HG03521 (cell line): ENCODE data around the gene CXXC1.
"Not testable (repeated sequence)": the region's sequence is repeated elsewhere in the genome, so short reads cannot be mapped to it uniquely, and the experiment has no call there.

ENCODE experiments used
- ATAC-seq: cut with Tn5 transposase; IDR thresholded peaks from one replicate; pipeline ENCODE4 v1.9.1; 2021; ENCODE audit warnings: mild to moderate bottlenecking, moderate library complexity; ENCODE audit not compliant: unreplicated experiment

The CXXC1 gene

DNA sequence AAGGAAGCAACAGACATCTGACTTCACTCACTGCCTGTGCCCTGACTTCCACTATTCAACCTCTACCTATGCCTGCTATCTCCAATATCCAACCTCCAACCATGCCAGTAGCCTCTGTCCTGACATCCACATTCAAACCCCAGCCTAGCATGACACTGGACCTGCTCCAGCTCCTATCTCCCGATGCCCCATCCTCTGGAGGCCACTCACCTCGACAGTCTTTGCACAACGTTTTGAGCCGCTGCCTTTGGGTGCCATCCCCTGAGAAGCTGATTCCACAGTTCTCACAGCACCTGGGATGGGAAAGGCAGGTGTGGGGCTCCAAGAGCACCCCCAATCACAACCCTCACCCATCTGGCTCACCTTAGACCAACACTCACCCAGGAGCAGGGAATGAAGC lies 11.0 kb downstream of the CXXC1 start:
- no peak for ATAC-seq

DNA sequence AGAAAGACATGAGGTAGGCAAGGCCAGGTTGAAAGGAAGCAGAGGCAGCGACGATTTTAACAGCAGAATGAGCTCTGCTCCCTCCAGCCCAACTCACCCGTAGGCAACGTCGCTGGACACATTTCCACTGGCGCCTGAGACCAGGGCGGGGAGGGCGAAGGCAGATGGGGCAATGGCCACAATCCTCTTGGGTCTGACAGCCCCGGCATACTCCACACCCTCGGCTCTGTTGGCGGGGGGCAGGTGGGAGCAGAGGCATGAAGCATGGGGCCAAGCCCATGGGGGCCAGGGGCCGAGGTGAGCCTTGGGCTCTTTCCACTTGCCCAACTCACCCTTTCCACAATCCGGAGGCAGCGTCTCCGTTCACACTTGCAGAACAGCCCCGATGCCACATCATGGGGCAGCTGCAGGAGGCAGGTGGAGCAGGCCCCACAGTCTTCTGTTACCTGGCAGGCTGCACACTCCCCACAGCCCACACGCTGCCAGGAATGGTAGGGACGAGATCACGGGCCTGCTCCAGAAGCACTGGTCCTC lies 11.9 kb downstream of the CXXC1 start:
- no peak for ATAC-seq

- ATAC-seq, result no peak
These were observed 12.6 kb downstream of the CXXC1 start for GRCh38 chr18:50274941-50275340.

DNA sequence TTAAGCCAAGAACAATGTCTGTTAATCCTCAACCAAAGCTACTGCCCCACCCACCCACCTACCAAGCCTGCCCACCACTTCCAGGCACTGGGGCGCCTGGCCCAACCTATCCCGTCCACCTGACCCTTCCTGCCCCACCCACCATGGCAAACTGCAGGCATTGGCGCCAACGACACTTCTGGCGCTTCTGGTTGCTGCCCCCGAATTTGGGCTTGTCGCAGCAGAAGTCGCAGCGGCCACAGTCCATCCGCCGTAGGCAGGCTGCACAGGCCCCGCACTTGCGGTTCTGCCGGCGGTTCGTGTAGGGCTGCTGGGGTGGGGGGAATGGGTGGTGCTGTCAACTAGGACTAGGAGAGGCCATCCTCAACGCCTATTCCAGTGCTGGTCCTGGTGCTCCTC lies 13.4 kb downstream of the CXXC1 start:
- ATAC-seq, result no peak

GRCh38 chr18:50273203-50274043 lies 14.1 kb downstream of the CXXC1 start:
- no peak for ATAC-seq

GRCh38 chr18:50272568-50272967 lies 14.9 kb downstream of the CXXC1 start:
- ATAC-seq, result no peak

DNA sequence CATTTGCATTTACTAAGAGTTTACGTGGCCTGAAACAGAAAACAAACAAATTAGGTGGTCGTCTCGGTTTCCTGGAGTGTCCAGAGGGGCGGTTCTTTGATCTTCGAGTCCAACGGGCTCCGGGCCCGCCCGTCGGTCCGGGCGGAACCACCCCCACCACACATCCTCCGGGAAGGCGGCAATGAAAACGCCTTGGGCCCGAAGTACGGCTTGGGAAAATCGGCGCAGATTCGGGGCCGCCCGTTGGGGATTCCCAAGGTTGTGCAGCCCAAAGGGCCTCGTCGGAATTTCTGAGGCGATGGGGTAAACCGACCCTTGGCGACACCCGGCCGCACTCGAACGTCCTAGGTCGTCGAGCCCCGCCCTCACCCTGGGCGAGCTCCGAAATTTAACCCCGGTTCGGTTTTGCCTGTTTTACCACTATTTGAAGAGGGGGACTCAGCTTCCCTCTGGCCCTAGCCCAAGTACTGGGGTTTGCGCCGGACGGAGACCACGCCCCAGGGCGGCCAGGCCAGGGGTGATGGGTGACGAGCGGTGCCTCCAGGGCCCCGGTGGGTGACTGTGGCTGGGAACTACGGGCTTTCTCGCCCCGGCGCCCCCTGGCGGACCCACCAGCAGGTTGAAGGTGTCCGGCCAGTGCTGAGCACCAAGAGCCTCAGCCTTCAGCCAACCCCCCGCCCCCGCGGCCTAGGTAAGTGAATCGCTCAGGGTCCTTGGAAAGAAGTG lies 19.3 kb downstream of the CXXC1 start:
- peak; percentile 66 for ATAC-seq

DNA sequence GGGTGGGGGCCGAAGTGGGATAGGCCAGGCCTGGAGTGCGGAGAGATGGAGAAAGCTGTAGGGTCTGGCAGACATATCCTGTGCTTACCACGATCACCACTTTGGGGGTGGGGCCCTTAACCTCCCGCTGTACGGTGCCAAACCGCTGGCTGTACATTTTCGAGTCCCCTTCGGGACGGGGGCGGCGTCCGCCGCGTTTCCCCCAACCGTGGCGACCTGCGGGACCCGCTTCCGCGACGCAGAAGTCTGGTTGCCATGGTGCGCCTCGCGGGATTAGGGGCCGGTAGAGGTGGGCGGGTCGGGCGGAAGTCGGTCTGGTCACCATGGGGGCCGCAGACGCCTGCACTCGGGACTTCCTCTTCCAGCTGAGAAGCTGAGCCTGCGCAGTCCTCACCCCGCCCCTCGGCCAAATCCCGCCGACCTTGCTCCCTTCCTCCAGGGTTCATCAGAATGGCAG lies 21.2 kb downstream of the CXXC1 start, which contains the start of gene CFAP53:
TSS of gene CFAP53 (minus strand) at position 248 of the 457 bp plus-strand sequence. CDS start at position 157, 91 bp downstream.
- peak; percentile 68 for ATAC-seq

DNA sequence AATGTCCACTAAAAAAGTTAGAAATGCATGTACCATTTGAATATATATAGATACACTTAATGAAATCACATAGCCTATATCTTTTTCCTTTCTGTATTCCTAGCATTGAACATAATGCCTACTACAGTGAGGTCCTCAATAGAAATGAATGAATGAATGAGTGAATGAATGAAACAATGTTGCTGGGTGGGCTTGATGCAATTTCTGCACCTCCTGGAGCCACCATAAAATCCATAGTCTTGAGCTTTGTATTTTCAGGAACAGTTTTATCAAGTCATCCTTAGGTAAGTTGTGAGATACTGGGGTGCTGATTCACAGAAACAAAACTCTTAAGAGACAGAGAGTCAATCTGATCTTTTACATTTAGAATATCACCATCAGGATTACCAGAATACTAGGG lies 24.5 kb downstream of the CXXC1 start:
- no peak for ATAC-seq

- ATAC-seq, result no peak
These were observed 36.6 kb downstream of the CXXC1 start for GRCh38 chr18:50250935-50251334.

GRCh38 chr18:50249576-50249975 lies 37.9 kb downstream of the CXXC1 start:
- ATAC-seq, result no peak

- no peak for ATAC-seq
These were observed 39.9 kb downstream of the CXXC1 start for GRCh38 chr18:50247561-50247960.

DNA sequence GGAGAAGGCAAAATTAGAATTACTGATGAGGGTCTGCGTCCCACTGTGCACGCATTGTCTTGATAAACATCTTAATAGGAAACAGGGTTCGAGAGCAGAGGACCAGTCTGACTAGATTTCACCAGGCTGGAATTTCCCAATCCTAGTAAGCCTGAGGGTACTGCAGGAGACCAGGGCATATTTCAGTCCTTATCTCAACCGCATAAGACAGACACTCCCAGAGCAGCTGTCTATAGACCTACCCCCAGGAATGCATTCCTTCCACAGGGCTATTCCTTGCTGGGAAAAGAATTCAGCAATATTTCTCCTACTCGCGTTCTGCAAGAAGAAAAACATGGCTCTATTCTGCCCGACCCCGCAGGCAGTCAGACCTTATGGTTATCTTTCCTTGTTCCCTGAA lies 45.7 kb downstream of the CXXC1 start:
- ATAC-seq, result not testable (repeated sequence)

GRCh38 chr18:50240080-50240563 lies 47.4 kb downstream of the CXXC1 start:
- ATAC-seq, result no peak

DNA sequence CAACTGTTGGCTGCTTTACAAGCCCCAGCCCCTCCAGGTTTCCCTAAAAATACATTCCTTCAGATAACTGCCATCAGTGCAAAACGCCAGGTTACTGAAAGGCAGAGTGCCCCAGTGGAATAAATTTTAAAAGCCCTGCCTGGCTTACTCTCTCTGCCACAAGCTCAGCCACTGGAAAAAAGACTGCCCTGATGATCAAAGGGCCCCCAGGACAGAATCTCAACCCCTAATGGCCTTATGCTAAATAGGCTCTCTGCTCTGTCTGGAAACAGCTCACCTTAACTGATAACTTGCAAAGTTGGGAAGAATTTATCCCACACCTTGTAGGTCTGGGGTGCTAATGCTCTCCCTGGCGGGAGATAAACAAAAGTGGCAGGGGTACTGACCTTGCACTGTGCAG lies 55.1 kb downstream of the CXXC1 start:
- ATAC-seq, result no peak
